ENCODE measurements around the gene MIX23.

GRCh38 chr3:122383771-122384697, 1.0 kb upstream of the MIX23 start, which contains the start of gene FAM162A:
- peak; percentile 54 to 69 (median 63) for TF ChIP-seq CTCF (IDR thresholded peaks at IDR 0.05)
- TF ChIP-seq POLR2A (IDR thresholded peaks at IDR 0.05) = peak; percentile 93 to 96
